ENCODE data around the gene NPPA. TPM values are rescaled to one million over a fixed set of nuclear protein-coding genes. Genes with fewer than 3 reads are reported as not detected.

NPPA gene
- total RNA-seq, 5 donors from 2014 or later (not counting 1 experiment from before 2014, with no cell fraction given), result not detected

DNA sequence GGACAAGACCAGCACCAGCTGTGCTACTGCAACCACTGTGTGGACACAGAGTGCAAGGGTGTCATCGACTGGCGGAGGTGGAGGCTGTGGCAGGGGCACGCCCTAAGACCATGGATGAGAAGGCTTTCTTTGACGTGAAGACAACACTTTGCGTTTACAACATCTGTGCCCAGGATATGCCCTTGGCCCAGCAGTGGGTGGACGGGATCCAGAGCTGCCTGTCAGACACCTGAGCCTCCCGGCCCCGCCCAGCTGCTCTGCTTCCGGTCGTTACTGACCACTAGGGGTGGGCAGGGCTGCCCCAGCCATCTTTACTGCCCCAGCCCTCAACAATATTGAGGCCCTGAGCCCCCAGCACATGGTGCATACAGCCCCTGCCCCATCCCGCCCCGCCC, 32.6 kb upstream of the NPPA start:
- ChIA-PET CTCF (no interaction called here), POLR2A (no interaction called here)
- Histone ChIP-seq H3K36me3 (ENCODE audit: control insufficient read depth in 2 of 2, extremely low read depth in 1 of 2, insufficient read depth in 1 of 2, low read length in 1 of 2) (no peaks in the 10 kb centered on the region), H3K9me3 (no peaks in the 10 kb centered on the region), H3K4me1 (ENCODE audit: control insufficient read depth in 1 of 2, extremely low read depth in 1 of 2, insufficient read depth in 2 of 2, low read length in 2 of 2) (peaks cover 0 to 4% of the 10 kb centered on the region in 2 experiments), H3K4me3 (ENCODE audit: control insufficient read depth in 1 of 2, extremely low read depth in 1 of 2, low read length in 1 of 2) (no peak overlapping the region), H3K27me3 (replicated peaks in 1 of 2; ENCODE audit: control insufficient read depth in 2 of 2, extremely low read depth in 1 of 2, insufficient read depth in 2 of 2, low read length in 1 of 2) (peaks cover 0 to 70% of the 10 kb centered on the region in 2 experiments), H3K27ac (ENCODE audit: low read length) (no peak overlapping the region)
- WGBS (ENCODE audit: insufficient coverage), result 76% methylated on average over 12 of the region's 12 CpGs
- no peaks in the 10 kb centered on the region for H3K36me3 Mint-ChIP-seq
- H3K4me3 Mint-ChIP-seq, result no peak overlapping the region
- no peak overlapping the region for H3K27ac Mint-ChIP-seq
- H3K9me3 Mint-ChIP-seq, result no peaks in the 10 kb centered on the region
- no peak for DNase-seq
- ATAC-seq (replicated peaks in 1 of 4), result no peak
- peaks cover 12 to 36% of the 10 kb centered on the region in 2 donors for H3K27me3 Mint-ChIP-seq
- no peaks in the 10 kb centered on the region for H3K4me1 Mint-ChIP-seq

- ATAC-seq (replicated peaks in 1 of 4) (no peak), DNase-seq (no peak)
- Mint-ChIP-seq H3K4me1 (no peaks in the 10 kb centered on the region), H3K4me3 (no peak overlapping the region), H3K27ac (no peak overlapping the region), H3K9me3 (no peaks in the 10 kb centered on the region), H3K27me3 (peaks cover 12 to 36% of the 10 kb centered on the region in 2 donors), H3K36me3 (no peaks in the 10 kb centered on the region)
- Histone ChIP-seq H3K9me3 (no peaks in the 10 kb centered on the region), H3K4me1 (ENCODE audit: control insufficient read depth in 1 of 2, extremely low read depth in 1 of 2, insufficient read depth in 2 of 2, low read length in 2 of 2) (peaks cover 0 to 4% of the 10 kb centered on the region in 2 experiments), H3K27me3 (replicated peaks in 1 of 2; ENCODE audit: control insufficient read depth in 2 of 2, extremely low read depth in 1 of 2, insufficient read depth in 2 of 2, low read length in 1 of 2) (peaks cover 0 to 76% of the 10 kb centered on the region in 2 experiments), H3K27ac (ENCODE audit: low read length) (no peak overlapping the region), H3K4me3 (ENCODE audit: control insufficient read depth in 1 of 2, extremely low read depth in 1 of 2, low read length in 1 of 2) (no peak overlapping the region), H3K36me3 (ENCODE audit: control insufficient read depth in 2 of 2, extremely low read depth in 1 of 2, insufficient read depth in 1 of 2, low read length in 1 of 2) (no peaks in the 10 kb centered on the region)
- POLR2A ChIA-PET, result no interaction called here
- WGBS (ENCODE audit: insufficient coverage), result 75% methylated on average over 24 of the region's 28 CpGs
- CTCF ChIA-PET, result no interaction called here
Measured at GRCh38 chr1:11879311-11880180, 32.0 kb upstream of the NPPA start.

DNA sequence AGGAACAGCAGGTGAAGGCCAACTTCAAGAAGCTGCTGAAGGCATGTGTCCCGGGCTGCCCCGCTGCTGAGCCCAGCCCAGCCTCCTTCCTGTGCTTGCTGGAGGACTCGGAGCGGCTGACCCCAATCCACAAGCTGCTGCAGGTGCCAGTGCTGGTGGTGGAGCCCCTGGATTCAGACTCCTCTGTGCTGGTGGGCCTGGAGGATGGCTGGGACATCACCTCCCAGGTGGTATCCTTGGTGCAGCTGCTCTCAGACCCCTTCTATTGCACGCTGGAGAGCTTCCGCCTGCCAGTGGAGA, 31.3 kb upstream of the NPPA start:
- DNase-seq (no peak), ATAC-seq (replicated peaks in 1 of 4) (no peak)
- Histone ChIP-seq H3K27ac (ENCODE audit: low read length) (no peak overlapping the region), H3K4me3 (ENCODE audit: control insufficient read depth in 1 of 2, extremely low read depth in 1 of 2, low read length in 1 of 2) (no peak overlapping the region), H3K36me3 (ENCODE audit: control insufficient read depth in 2 of 2, extremely low read depth in 1 of 2, insufficient read depth in 1 of 2, low read length in 1 of 2) (no peaks in the 10 kb centered on the region), H3K4me1 (ENCODE audit: control insufficient read depth in 1 of 2, extremely low read depth in 1 of 2, insufficient read depth in 2 of 2, low read length in 2 of 2) (peaks cover 0 to 4% of the 10 kb centered on the region in 2 experiments), H3K27me3 (replicated peaks in 1 of 2; ENCODE audit: control insufficient read depth in 2 of 2, extremely low read depth in 1 of 2, insufficient read depth in 2 of 2, low read length in 1 of 2) (peaks cover 0 to 80% of the 10 kb centered on the region in 2 experiments), H3K9me3 (no peaks in the 10 kb centered on the region)
- Mint-ChIP-seq H3K27ac (no peak overlapping the region), H3K4me3 (no peak overlapping the region), H3K9me3 (no peaks in the 10 kb centered on the region), H3K4me1 (no peaks in the 10 kb centered on the region), H3K36me3 (no peaks in the 10 kb centered on the region), H3K27me3 (peaks cover 15 to 38% of the 10 kb centered on the region in 2 donors)
- WGBS (ENCODE audit: insufficient coverage), result 81% methylated on average over 5 of the region's 6 CpGs
- POLR2A ChIA-PET, result no interaction called here
- CTCF ChIA-PET, result no interaction called here

DNA sequence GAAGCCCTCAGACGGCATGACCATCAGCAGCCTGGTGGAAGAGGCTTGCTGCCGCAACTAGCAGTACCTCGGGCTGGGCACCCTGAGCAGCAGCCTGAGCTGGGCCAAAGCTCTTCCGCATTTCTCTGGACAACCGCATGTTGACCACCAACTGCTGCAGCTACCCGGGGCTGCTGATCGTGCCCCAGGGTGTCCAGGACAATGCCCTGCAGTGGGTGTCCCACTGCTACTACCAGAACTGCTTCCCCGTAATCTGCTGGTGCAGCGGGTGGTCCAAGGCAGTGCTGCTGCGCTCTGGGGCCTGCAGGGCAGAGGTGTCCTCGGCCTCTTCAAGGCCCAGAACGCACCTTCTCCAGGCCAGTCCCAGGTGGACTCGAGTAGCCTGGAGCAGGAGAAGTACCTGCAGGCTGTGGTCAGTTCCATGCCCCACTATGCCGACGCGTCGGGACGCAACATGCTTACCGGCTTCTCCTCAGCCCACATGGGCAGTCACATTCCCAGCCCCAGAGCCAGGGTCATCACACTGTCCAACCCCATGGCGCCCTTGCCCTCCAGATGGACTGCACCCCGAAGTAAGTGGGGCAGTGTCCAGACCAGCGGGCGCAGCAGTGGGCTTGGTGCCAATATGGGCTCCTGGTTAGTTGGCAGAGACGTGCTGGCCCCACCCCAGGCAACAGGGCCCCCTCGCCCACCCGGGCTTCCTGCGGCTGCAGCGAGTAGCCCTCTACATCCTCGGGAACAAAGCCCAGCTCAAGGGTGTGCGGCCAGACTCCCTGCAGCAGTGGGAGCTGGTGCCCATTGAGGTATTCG, 30.7 kb upstream of the NPPA start:
- Mint-ChIP-seq H3K4me1 (no peaks in the 10 kb centered on the region), H3K36me3 (no peaks in the 10 kb centered on the region), H3K4me3 (no peak overlapping the region), H3K27me3 (peaks cover 16 to 42% of the 10 kb centered on the region in 2 donors), H3K27ac (no peak overlapping the region), H3K9me3 (no peaks in the 10 kb centered on the region)
- no peaks in the 10 kb centered on the region for H3K36me3 ChIP-seq (ENCODE audit: control insufficient read depth in 2 of 2, extremely low read depth in 1 of 2, insufficient read depth in 1 of 2, low read length in 1 of 2)
- DNase-seq (no peak), ATAC-seq (replicated peaks in 1 of 4) (no peak)
- ChIA-PET POLR2A (no interaction called here), CTCF (no interaction called here)
- H3K27ac ChIP-seq (ENCODE audit: low read length), result no peak overlapping the region
- H3K4me1 ChIP-seq (ENCODE audit: control insufficient read depth in 1 of 2, extremely low read depth in 1 of 2, insufficient read depth in 2 of 2, low read length in 2 of 2), result peaks cover 0 to 4% of the 10 kb centered on the region in 2 experiments
- H3K27me3 ChIP-seq (replicated peaks in 1 of 2; ENCODE audit: control insufficient read depth in 2 of 2, extremely low read depth in 1 of 2, insufficient read depth in 2 of 2, low read length in 1 of 2), result peaks cover 0 to 76% of the 10 kb centered on the region in 2 experiments
- no peak overlapping the region for H3K4me3 ChIP-seq (ENCODE audit: control insufficient read depth in 1 of 2, extremely low read depth in 1 of 2, low read length in 1 of 2)
- WGBS (ENCODE audit: insufficient coverage), result 87% methylated on average over 30 of the region's 31 CpGs
- H3K9me3 ChIP-seq, result no peaks in the 10 kb centered on the region

- Histone ChIP-seq H3K27ac (ENCODE audit: low read length) (no peak overlapping the region), H3K36me3 (ENCODE audit: control insufficient read depth in 2 of 2, extremely low read depth in 1 of 2, insufficient read depth in 1 of 2, low read length in 1 of 2) (no peaks in the 10 kb centered on the region), H3K27me3 (replicated peaks in 1 of 2; ENCODE audit: control insufficient read depth in 2 of 2, extremely low read depth in 1 of 2, insufficient read depth in 2 of 2, low read length in 1 of 2) (peaks cover 0 to 65% of the 10 kb centered on the region in 2 experiments), H3K4me3 (ENCODE audit: control insufficient read depth in 1 of 2, extremely low read depth in 1 of 2, low read length in 1 of 2) (no peak overlapping the region), H3K9me3 (no peaks in the 10 kb centered on the region), H3K4me1 (ENCODE audit: control insufficient read depth in 1 of 2, extremely low read depth in 1 of 2, insufficient read depth in 2 of 2, low read length in 2 of 2) (no peaks in the 10 kb centered on the region)
- 81% methylated on average over 3 of the region's 6 CpGs for WGBS (ENCODE audit: insufficient coverage)
- ChIA-PET POLR2A (no interaction called here), CTCF (no interaction called here)
- no peaks in the 10 kb centered on the region for H3K36me3 Mint-ChIP-seq
- H3K27me3 Mint-ChIP-seq, result peaks cover 15 to 42% of the 10 kb centered on the region in 2 donors
- H3K4me3 Mint-ChIP-seq, result no peak overlapping the region
- DNase-seq (no peak), ATAC-seq (replicated peaks in 1 of 4) (no peak)
- no peak overlapping the region for H3K27ac Mint-ChIP-seq
- no peaks in the 10 kb centered on the region for H3K4me1 Mint-ChIP-seq
- H3K9me3 Mint-ChIP-seq, result no peaks in the 10 kb centered on the region
Measured at GRCh38 chr1:11877074-11877473, 29.5 kb upstream of the NPPA start.

DNA sequence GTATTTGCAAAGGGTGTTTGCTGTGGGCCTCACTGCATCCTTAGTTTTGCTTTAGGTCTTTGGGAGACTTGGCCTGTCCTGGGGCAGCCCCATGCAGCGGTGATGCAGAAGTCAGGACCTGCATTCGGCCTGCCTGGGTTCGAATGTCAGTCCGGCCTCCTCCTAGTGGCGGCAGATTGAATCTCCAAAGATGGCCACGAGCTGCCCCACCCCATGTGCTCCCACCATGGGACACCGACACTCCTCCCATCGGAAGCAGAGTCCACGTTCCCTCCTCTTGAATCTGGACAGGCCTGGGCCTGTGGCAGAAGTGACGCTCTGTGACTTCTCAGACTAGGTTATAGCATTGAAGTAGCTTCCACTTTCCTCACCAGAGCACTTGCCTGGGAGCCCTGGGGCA, 27.5 kb upstream of the NPPA start:
- Mint-ChIP-seq H3K36me3 (no peaks in the 10 kb centered on the region), H3K4me1 (no peaks in the 10 kb centered on the region), H3K27ac (no peak overlapping the region), H3K9me3 (no peaks in the 10 kb centered on the region), H3K4me3 (no peak overlapping the region), H3K27me3 (peaks cover 13 to 49% of the 10 kb centered on the region in 2 donors)
- CTCF ChIA-PET, result no interaction called here
- ATAC-seq (replicated peaks in 1 of 4) (no peak), DNase-seq (no peak)
- POLR2A ChIA-PET, result no interaction called here
- Histone ChIP-seq H3K27me3 (replicated peaks in 1 of 2; ENCODE audit: control insufficient read depth in 2 of 2, extremely low read depth in 1 of 2, insufficient read depth in 2 of 2, low read length in 1 of 2) (peaks cover 0 to 57% of the 10 kb centered on the region in 2 experiments), H3K27ac (ENCODE audit: low read length) (no peak overlapping the region), H3K36me3 (ENCODE audit: control insufficient read depth in 2 of 2, extremely low read depth in 1 of 2, insufficient read depth in 1 of 2, low read length in 1 of 2) (no peaks in the 10 kb centered on the region), H3K4me3 (ENCODE audit: control insufficient read depth in 1 of 2, extremely low read depth in 1 of 2, low read length in 1 of 2) (no peak overlapping the region), H3K4me1 (ENCODE audit: control insufficient read depth in 1 of 2, extremely low read depth in 1 of 2, insufficient read depth in 2 of 2, low read length in 2 of 2) (no peaks in the 10 kb centered on the region), H3K9me3 (no peaks in the 10 kb centered on the region)
- 85% methylated on average over 10 of the region's 10 CpGs for WGBS (ENCODE audit: insufficient coverage)

Measured in T-cell (primary cell).